Measurements from ENCODE around the gene ITGA3.
"Not testable (repeated sequence)": the region's sequence is repeated elsewhere in the genome, so short reads cannot be mapped to it uniquely, and the experiment has no call there.

The ITGA3 gene

GRCh38 chr17:50035945-50036344, 20.0 kb upstream of the ITGA3 start:
- DNase-seq = no peak

- no peak for DNase-seq
Observed at GRCh38 chr17:50036455-50037261, 19.3 kb upstream of the ITGA3 start.

GRCh38 chr17:50037321-50038107, 18.4 kb upstream of the ITGA3 start:
- no peak for DNase-seq

GRCh38 chr17:50039058-50039457, 16.9 kb upstream of the ITGA3 start:
- no peak for DNase-seq

GRCh38 chr17:50040496-50040895, 15.4 kb upstream of the ITGA3 start:
- DNase-seq = not testable (repeated sequence)

- no peak for DNase-seq
Observed at GRCh38 chr17:50042211-50042610, 13.7 kb upstream of the ITGA3 start.

- DNase-seq = no peak
Observed at GRCh38 chr17:50043290-50044148, 12.4 kb upstream of the ITGA3 start.

GRCh38 chr17:50044483-50044882, 11.4 kb upstream of the ITGA3 start:
- no peak for DNase-seq

GRCh38 chr17:50045154-50045553, 10.8 kb upstream of the ITGA3 start:
- no peak for DNase-seq

GRCh38 chr17:50046179-50046578, 9.7 kb upstream of the ITGA3 start:
- DNase-seq = no peak

- no peak for DNase-seq
Observed at GRCh38 chr17:50046667-50047066, 9.2 kb upstream of the ITGA3 start.

- DNase-seq = no peak
Observed at GRCh38 chr17:50047083-50047482, 8.8 kb upstream of the ITGA3 start.

- DNase-seq = no peak
Observed at GRCh38 chr17:50047488-50048126, 8.3 kb upstream of the ITGA3 start.

GRCh38 chr17:50048146-50048720, 7.7 kb upstream of the ITGA3 start:
- DNase-seq = no peak

- no peak for DNase-seq
Observed at GRCh38 chr17:50048988-50049387, 6.9 kb upstream of the ITGA3 start.

GRCh38 chr17:50049636-50050035, 6.3 kb upstream of the ITGA3 start:
- DNase-seq = no peak

GRCh38 chr17:50050431-50051032, 5.4 kb upstream of the ITGA3 start:
- DNase-seq = no peak

- DNase-seq = peak; percentile 25
Observed at GRCh38 chr17:50051082-50051576, 4.8 kb upstream of the ITGA3 start.

- DNase-seq = no peak
Observed at GRCh38 chr17:50051606-50052005, 4.3 kb upstream of the ITGA3 start.

GRCh38 chr17:50052241-50052796, 3.6 kb upstream of the ITGA3 start:
- DNase-seq = no peak

Data from activated CD4-positive, alpha-beta T cell treated with anti-CD3 and anti-CD28 coated beads for 1 hour (primary cell).